MV-4-11 (cell line): ENCODE data around the gene SCG5.

Experiments
- DNase-seq: peaks from one replicate; lab custom pipeline; 2025; lab: John Stamatoyannopoulos, UW

The SCG5 gene

GRCh38 chr15:32659340-32660155 is 18.0 kb downstream of the SCG5 start:
- DNase-seq = no peak

GRCh38 chr15:32663671-32664070 is 22.2 kb downstream of the SCG5 start:
- DNase-seq = no peak

GRCh38 chr15:32664796-32665195 is 23.3 kb downstream of the SCG5 start:
- no peak for DNase-seq

GRCh38 chr15:32667321-32667720 is 25.8 kb downstream of the SCG5 start:
- DNase-seq = no peak

GRCh38 chr15:32668942-32669341 is 27.4 kb downstream of the SCG5 start:
- DNase-seq = peak; percentile 18

- no peak for DNase-seq
Measured at GRCh38 chr15:32669896-32670611, 28.5 kb downstream of the SCG5 start.

GRCh38 chr15:32670623-32671022 is 29.1 kb downstream of the SCG5 start:
- DNase-seq = no peak

- no peak for DNase-seq
Measured at GRCh38 chr15:32671339-32672325, 30.1 kb downstream of the SCG5 start.

GRCh38 chr15:32674681-32675080 is 33.2 kb downstream of the SCG5 start:
- no peak for DNase-seq

GRCh38 chr15:32675466-32675865 is 34.0 kb downstream of the SCG5 start:
- DNase-seq = peak; percentile 64

GRCh38 chr15:32676169-32676568 is 34.7 kb downstream of the SCG5 start:
- DNase-seq = no peak

GRCh38 chr15:32677238-32677750 is 35.8 kb downstream of the SCG5 start:
- no peak for DNase-seq

GRCh38 chr15:32679298-32679690 is 37.8 kb downstream of the SCG5 start:
- DNase-seq = no peak

- DNase-seq = peak; percentile 5
Measured at GRCh38 chr15:32682569-32682968, 41.1 kb downstream of the SCG5 start.

- DNase-seq = no peak
Measured at GRCh38 chr15:32682977-32683630, 41.6 kb downstream of the SCG5 start.

- DNase-seq = peak; percentile 86
Measured at GRCh38 chr15:32683906-32684584, 42.5 kb downstream of the SCG5 start.

GRCh38 chr15:32685576-32685975 is 44.1 kb downstream of the SCG5 start:
- no peak for DNase-seq

- no peak for DNase-seq
Measured at GRCh38 chr15:32687556-32687955, 46.0 kb downstream of the SCG5 start.

- DNase-seq = no peak
Measured at GRCh38 chr15:32688151-32688639, 46.7 kb downstream of the SCG5 start.

- DNase-seq = no peak
Measured at GRCh38 chr15:32690941-32691688, 49.6 kb downstream of the SCG5 start.
